ENCODE measurements around the gene CA10.

DNA sequence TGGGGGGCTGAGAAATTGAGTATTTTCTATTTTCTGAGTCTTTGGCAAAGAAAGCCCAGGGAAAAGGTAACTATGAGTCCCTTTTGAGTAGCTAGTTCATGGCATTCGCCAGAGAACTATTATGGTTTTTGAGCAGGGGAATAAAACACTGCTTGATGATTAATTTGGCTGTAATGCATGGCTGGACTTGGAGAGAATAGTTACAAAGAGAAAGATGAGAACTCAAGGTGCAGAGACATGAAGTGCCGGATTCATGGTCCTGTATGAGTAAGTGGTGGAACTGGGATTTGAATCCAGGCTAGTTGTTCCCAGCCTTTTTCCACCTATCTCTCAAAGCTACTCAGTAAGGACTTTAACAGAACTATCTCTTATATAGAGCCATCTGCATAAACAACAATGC is 266.6 kb downstream of the CA10 start:
- TF ChIP-seq, protein P1, sequence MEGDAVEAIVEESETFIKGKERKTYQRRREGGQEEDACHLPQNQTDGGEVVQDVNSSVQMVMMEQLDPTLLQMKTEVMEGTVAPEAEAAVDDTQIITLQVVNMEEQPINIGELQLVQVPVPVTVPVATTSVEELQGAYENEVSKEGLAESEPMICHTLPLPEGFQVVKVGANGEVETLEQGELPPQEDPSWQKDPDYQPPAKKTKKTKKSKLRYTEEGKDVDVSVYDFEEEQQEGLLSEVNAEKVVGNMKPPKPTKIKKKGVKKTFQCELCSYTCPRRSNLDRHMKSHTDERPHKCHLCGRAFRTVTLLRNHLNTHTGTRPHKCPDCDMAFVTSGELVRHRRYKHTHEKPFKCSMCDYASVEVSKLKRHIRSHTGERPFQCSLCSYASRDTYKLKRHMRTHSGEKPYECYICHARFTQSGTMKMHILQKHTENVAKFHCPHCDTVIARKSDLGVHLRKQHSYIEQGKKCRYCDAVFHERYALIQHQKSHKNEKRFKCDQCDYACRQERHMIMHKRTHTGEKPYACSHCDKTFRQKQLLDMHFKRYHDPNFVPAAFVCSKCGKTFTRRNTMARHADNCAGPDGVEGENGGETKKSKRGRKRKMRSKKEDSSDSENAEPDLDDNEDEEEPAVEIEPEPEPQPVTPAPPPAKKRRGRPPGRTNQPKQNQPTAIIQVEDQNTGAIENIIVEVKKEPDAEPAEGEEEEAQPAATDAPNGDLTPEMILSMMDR (conservative IDR thresholded peaks at IDR 0.05; ENCODE audit: low read length): no peak
- no peak for TF ChIP-seq EZH2phosphoT487 (IDR thresholded peaks at IDR 0.05; ENCODE audit: borderline replicate concordance)
